Endothelial cell of umbilical vein (primary cell): ENCODE results near the gene FAM209A. TPM values are rescaled to one million over a fixed set of nuclear protein-coding genes. Genes with fewer than 3 reads are reported as not detected.
"Not testable (repeated sequence)": the region's sequence is repeated elsewhere in the genome, so short reads cannot be mapped to it uniquely, and the experiment has no call there.

Experiments used
- BruUV-seq: library from RNA; stranded (reverse); fragments of 400-500 nt; replicated peaks from 2 replicates; lab custom pipeline; 2021; lab: Mats Ljungman, UMichigan
- CTCF ChIA-PET: fragments of 300-600, 350-600 bp; sonication (Branson Sonifier 250); formaldehyde crosslinking; loops from one replicate; lab custom pipeline; 2021; ENCODE audit warnings: antibody characterized with exemption, inconsistent platforms; lab: Charles Lee
- POLR2A ChIA-PET: fragments of 300-600, 350-600 bp; sonication (Branson Sonifier 250); formaldehyde crosslinking; loops from one replicate; lab custom pipeline; 2021; ENCODE audit warnings: antibody characterized with exemption, inconsistent platforms; lab: Charles Lee
- DNase-seq: peaks from one replicate; pipeline ENCODE4 v3.0.0-alpha.2; 2011; ENCODE audit warnings: low read depth, low spot score
- FAIRE-seq: peaks from 2 replicates; lab custom pipeline; 2011; peaks lifted over from hg19 to GRCh38; lab: Jason Lieb, UNC
- H2AFZ ChIP-seq: 2 replicates; pipeline ENCODE4 v1.6.0; 2012; ENCODE audit warnings: low read depth, low read length, control low read depth, inconsistent platforms
- H3K27ac ChIP-seq: 2 replicates; pipeline ENCODE4 v1.5.1; 2011; ENCODE audit warnings: low read depth, mild to moderate bottlenecking, control low read depth, low read length, moderate library complexity; ENCODE audit not compliant: insufficient read depth
- H3K27me3 ChIP-seq, 2 experiments: 2 replicates each; pipeline versions ENCODE4 v1.6.0 to v1.6.1; 2011; ENCODE audit warnings: low read length in 2 of 2, mixed read lengths in 1 of 2; ENCODE audit not compliant: control insufficient read depth in 2 of 2, insufficient read depth in 2 of 2
- H3K36me3 ChIP-seq, 2 experiments: 2 replicates in 1 of 2; 3 replicates in 1 of 2; pipeline ENCODE4 v1.5.1; 2011; ENCODE audit warnings: low read length in 2 of 2, mild to moderate bottlenecking in 1 of 2, moderate library complexity in 1 of 2; ENCODE audit not compliant: control insufficient read depth in 2 of 2, insufficient read depth in 2 of 2; ENCODE audit errors: extremely low read depth in 1 of 2
- H3K4me1 ChIP-seq: 3 replicates; pipeline ENCODE4 v1.5.1; 2011; ENCODE audit warnings: mild to moderate bottlenecking, low read length; ENCODE audit not compliant: control insufficient read depth, insufficient read depth; ENCODE audit errors: extremely low read depth
- H3K4me2 ChIP-seq: 2 replicates; pipeline ENCODE4 v1.6.1; 2011; ENCODE audit warnings: low read length, control low read depth, mixed read lengths; ENCODE audit not compliant: insufficient read depth
- H3K4me3 ChIP-seq, 3 experiments: fragments of 200-600 bp in 1 of 3; sonication (generic), shearing (Covaris generic) in 1 of 3; replicated peaks in 1 of 3; 2 replicates each; pipeline ENCODE4 v1.5.1; 2011 to 2016; ENCODE audit warnings: control low read depth in 3 of 3, low read length in 3 of 3, mild to moderate bottlenecking in 2 of 3, inconsistent platforms in 1 of 3, low read depth in 1 of 3, moderate library complexity in 1 of 3; ENCODE audit not compliant: insufficient read depth in 1 of 3
- H3K79me2 ChIP-seq: 2 replicates; pipeline ENCODE4 v1.6.0; 2012; ENCODE audit warnings: low read length, inconsistent platforms; ENCODE audit not compliant: control insufficient read depth, insufficient read depth
- H3K9ac ChIP-seq: replicated peaks from 2 replicates; pipeline ENCODE3; 2011; ENCODE audit warnings: low read length, control low read depth; ENCODE audit not compliant: insufficient read depth; ENCODE audit errors: extremely low read depth
- H3K9me1 ChIP-seq: replicated peaks from 3 replicates; pipeline ENCODE4 v1.6.0; 2011; ENCODE audit warnings: mild to moderate bottlenecking, low read length; ENCODE audit not compliant: control insufficient read depth, insufficient read depth; ENCODE audit errors: extremely low read depth
- H3K9me3 ChIP-seq: replicated peaks from 2 replicates; pipeline ENCODE4 v1.5.1; 2012; ENCODE audit warnings: low read length, inconsistent platforms; ENCODE audit not compliant: control insufficient read depth, insufficient read depth
- H4K20me1 ChIP-seq: replicated peaks from 2 replicates; pipeline ENCODE3; 2011; ENCODE audit warnings: mild to moderate bottlenecking, low read length; ENCODE audit not compliant: control insufficient read depth, insufficient read depth; ENCODE audit errors: extremely low read depth
- JUN ChIP-seq: IDR thresholded peaks from 2 replicates; pipeline ENCODE4 v1.6.1; 2011; ENCODE audit warnings: borderline replicate concordance, low read depth; ENCODE audit not compliant: insufficient read length, insufficient read depth
- dilution Hi-C: fragments of 300-500 bp; cut with MboI; formaldehyde crosslinking; loops from one replicate; pipeline ENCODE4 v1.15.0; 2019; ENCODE audit warnings: low sequenced_read_pairs; ENCODE audit not compliant: extremely low pct_ligation_motif_present
- intact Hi-C: fragments of 100-400 bp; cut with micrococcal nuclease; formaldehyde crosslinking; loops from one replicate; pipeline ENCODE4 v1.10.0; 2022
- polyA plus RNA-seq, 4 experiments: library from polyadenylated mRNA; depleted of rRNA in 3 of 4; stranded (reverse) in 3 of 4; unstranded in 1 of 4; fragments of >200 nt; gene quantifications; 2 replicates each; pipeline versions ENCODE4 v1.2.1 to v1.2.3, GENCODE V29; 2011 to 2012; ENCODE audit warnings: missing spikeins in 1 of 4
- total RNA-seq: library from RNA; stranded (reverse); gene quantifications from 2 replicates; pipeline ENCODE4 v1.2.3, GENCODE V29; 2021
- TF ChIP-seq, protein P1 (sequence below): IDR thresholded peaks from 2 replicates; pipeline ENCODE4 v1.6.1; 2011; ENCODE audit not compliant: insufficient read depth, insufficient read length
- TF ChIP-seq, protein P2 (sequence below), 2 donors: IDR thresholded peaks; 1 replicate in 1 of 2; 2 replicates in 1 of 2; pipeline ENCODE4 v1.5.1; 2011; ENCODE audit warnings: low read length in 2 of 2, mild to moderate bottlenecking in 2 of 2, moderate library complexity in 2 of 2, control low read depth in 1 of 2, inconsistent platforms in 1 of 2, low read depth in 1 of 2; ENCODE audit not compliant: insufficient read depth in 1 of 2; ENCODE audit errors: extremely low read depth in 1 of 2

Gene FAM209A
- total and polyA plus RNA-seq, 2 donors (not counting 3 experiments of a cell fraction or from before 2014, with no cell fraction given), result 0.37 to 0.49 TPM

DNA sequence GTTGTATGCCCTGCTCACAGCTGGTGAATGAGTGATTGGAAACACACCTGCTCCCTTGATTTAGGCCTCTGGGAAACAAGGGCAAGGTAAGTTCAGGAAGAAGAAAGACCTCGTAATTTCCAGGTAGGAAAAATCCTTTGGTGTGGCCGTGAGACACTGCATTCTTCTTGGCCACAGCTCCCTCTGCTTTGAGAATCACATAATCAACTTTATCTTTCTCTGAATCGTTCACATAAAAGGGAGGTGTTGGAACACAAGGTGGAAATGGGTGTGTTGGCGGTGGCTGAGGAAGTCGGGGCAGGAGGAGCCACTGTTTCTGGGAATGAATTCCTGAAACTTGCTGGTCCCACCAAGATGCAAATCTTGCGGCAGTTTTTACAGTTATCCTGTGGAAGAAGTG is 34.4 kb downstream of the FAM209A start:
- Histone ChIP-seq H3K4me1 (peaks cover 5% of the 10 kb centered on the region), H3K27me3 (no peaks in the 10 kb centered on the region), H2AFZ (no peak overlapping the region), H3K4me2 (no peak overlapping the region), H3K36me3 (no peaks in the 10 kb centered on the region), H3K9me1 (no peaks in the 10 kb centered on the region), H3K79me2 (no peaks in the 10 kb centered on the region), H4K20me1 (no peaks in the 10 kb centered on the region), H3K9ac (no peak overlapping the region), H3K9me3 (no peaks in the 10 kb centered on the region), H3K27ac (no peak overlapping the region), H3K4me3 (no peak overlapping the region)
- no peak for FAIRE-seq
- TF ChIP-seq, protein P1, sequence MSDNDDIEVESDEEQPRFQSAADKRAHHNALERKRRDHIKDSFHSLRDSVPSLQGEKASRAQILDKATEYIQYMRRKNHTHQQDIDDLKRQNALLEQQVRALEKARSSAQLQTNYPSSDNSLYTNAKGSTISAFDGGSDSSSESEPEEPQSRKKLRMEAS, result no peak
- TF ChIP-seq JUN, result no peak
- TF ChIP-seq, protein P2, sequence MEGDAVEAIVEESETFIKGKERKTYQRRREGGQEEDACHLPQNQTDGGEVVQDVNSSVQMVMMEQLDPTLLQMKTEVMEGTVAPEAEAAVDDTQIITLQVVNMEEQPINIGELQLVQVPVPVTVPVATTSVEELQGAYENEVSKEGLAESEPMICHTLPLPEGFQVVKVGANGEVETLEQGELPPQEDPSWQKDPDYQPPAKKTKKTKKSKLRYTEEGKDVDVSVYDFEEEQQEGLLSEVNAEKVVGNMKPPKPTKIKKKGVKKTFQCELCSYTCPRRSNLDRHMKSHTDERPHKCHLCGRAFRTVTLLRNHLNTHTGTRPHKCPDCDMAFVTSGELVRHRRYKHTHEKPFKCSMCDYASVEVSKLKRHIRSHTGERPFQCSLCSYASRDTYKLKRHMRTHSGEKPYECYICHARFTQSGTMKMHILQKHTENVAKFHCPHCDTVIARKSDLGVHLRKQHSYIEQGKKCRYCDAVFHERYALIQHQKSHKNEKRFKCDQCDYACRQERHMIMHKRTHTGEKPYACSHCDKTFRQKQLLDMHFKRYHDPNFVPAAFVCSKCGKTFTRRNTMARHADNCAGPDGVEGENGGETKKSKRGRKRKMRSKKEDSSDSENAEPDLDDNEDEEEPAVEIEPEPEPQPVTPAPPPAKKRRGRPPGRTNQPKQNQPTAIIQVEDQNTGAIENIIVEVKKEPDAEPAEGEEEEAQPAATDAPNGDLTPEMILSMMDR (IDR thresholded peaks at IDR 0.05; ENCODE audit: extremely low read depth in 1 of 2, insufficient read depth in 1 of 2, low read depth in 1 of 2, low read length in 2 of 2), result no peak
- no peak for DNase-seq
- intact Hi-C loops, result loop anchor here (10.0 kb wide), 1 partner anchor 936 kb away; no protein-coding TSS in a partner anchor
- BruUV-seq, result no TSS peak
- dilution Hi-C loops, result no loop called here
- ChIA-PET CTCF (interaction anchor here (1.2 kb wide), 1 partner anchor 9 kb away, joined by 3 read pairs; no protein-coding TSS in a partner anchor), POLR2A (no interaction called here)

DNA sequence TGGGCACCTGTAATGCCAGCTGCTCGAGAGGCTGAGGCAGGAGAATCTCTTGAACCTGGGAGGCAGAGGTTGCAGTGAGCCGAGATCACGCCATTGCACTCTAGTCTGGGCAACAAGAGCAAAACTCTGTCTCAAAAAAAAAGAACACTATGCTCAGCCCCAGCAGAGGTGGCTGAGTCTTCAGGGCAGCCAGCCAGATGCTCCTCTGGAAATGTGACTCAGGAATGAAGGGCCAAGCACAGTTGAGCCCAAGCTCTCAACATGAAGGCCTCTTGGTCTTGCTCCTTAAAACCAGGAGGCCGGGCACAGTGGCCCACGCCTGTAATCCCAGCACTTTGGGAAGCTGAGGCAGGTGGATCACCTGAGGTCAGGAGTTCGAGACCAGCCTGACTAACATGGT is 40.0 kb downstream of the FAM209A start:
- BruUV-seq, FAIRE-seq, H3K9me1 ChIP-seq, DNase-seq, H3K36me3 ChIP-seq, H3K27me3 ChIP-seq, POLR2A ChIA-PET, H3K4me2 ChIP-seq, H3K4me1 ChIP-seq, H3K79me2 ChIP-seq, intact Hi-C loops, H3K4me3 ChIP-seq, H3K9ac ChIP-seq, H4K20me1 ChIP-seq, H3K9me3 ChIP-seq, dilution Hi-C loops, H3K27ac ChIP-seq, H2AFZ ChIP-seq: not testable (repeated sequence)
- CTCF ChIA-PET, result interaction anchor here (1.5 to 2.3 kb wide), 2 partner anchors 13 to 14 kb away, joined by 3 to 9 read pairs; no protein-coding TSS in a partner anchor
